Vagina (tissue), 2 donors: ENCODE results near the gene LRMDA.

Experiments
- CTCF ChIP-seq, 3 experiments: fragments of 450-650 bp in 2 of 3; fragments of 200-600 bp in 1 of 3; sonication (generic) in 1 of 3; IDR thresholded peaks; one replicate each; pipeline ENCODE4 v1.5.1; 2017 to 2019; ENCODE audit warnings: antibody characterized with exemption in 3 of 3, mild to moderate bottlenecking in 2 of 3, moderate library complexity in 2 of 3
- POLR2AphosphoS5 ChIP-seq, 2 donors: sonication (generic); formaldehyde crosslinking; IDR thresholded peaks; one replicate each; pipeline ENCODE4 v1.9.0; 2017; ENCODE audit warnings: antibody characterized with exemption in 2 of 2, mild to moderate bottlenecking in 2 of 2, low read depth in 1 of 2; ENCODE audit not compliant: insufficient read depth in 1 of 2

- no peak for TF ChIP-seq CTCF (IDR thresholded peaks at IDR 0.05)
- no peak for TF ChIP-seq POLR2AphosphoS5 (IDR thresholded peaks at IDR 0.05; ENCODE audit: insufficient read depth in 1 of 2, low read depth in 1 of 2)
These were observed 220.0 kb downstream of the LRMDA start for GRCh38 chr10:75651417-75651816.
